ENCODE measurements around the gene GIMAP7. TPM values are rescaled to one million over a fixed set of nuclear protein-coding genes. Genes with fewer than 3 reads are reported as not detected.

GIMAP7 gene
- total and polyA plus RNA-seq, 2 experiments from 2014 or later, result not detected

DNA sequence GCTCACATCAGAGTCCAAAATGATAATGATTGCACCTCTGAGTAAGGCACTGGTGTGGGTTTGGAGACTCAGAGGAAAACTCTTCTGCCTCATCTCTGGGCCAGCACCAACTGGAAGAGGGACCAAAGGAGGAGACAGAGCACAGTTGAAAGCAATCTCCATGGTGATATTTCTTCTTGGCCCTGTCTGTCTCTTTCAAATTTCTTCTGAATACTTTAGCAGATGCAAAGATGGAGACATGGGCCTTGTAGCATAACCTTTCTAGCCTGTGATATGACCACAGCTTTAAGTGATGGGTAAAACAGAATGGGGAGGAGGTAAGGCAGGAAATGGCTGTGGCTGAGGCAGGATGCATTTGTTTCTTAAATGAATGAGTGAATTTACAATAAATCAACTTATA lies 12.2 kb upstream of the GIMAP7 start:
- H3K4me1 ChIP-seq (ENCODE audit: low read depth), result no peaks in the 10 kb centered on the region
- no peaks in the 10 kb centered on the region for H3K36me3 ChIP-seq
- H3K4me3 ChIP-seq, result no peak overlapping the region
- H3K27ac ChIP-seq, result no peak overlapping the region
- H3K9me3 ChIP-seq (ENCODE audit: low read depth), result no peaks in the 10 kb centered on the region
- DNase-seq (ENCODE audit: low read depth in 1 of 2, low spot score in 1 of 2), result no peak
- H3K27me3 ChIP-seq, result no peaks in the 10 kb centered on the region
- TF ChIP-seq, protein P1, sequence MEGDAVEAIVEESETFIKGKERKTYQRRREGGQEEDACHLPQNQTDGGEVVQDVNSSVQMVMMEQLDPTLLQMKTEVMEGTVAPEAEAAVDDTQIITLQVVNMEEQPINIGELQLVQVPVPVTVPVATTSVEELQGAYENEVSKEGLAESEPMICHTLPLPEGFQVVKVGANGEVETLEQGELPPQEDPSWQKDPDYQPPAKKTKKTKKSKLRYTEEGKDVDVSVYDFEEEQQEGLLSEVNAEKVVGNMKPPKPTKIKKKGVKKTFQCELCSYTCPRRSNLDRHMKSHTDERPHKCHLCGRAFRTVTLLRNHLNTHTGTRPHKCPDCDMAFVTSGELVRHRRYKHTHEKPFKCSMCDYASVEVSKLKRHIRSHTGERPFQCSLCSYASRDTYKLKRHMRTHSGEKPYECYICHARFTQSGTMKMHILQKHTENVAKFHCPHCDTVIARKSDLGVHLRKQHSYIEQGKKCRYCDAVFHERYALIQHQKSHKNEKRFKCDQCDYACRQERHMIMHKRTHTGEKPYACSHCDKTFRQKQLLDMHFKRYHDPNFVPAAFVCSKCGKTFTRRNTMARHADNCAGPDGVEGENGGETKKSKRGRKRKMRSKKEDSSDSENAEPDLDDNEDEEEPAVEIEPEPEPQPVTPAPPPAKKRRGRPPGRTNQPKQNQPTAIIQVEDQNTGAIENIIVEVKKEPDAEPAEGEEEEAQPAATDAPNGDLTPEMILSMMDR (IDR thresholded peaks at IDR 0.05; ENCODE audit: low read depth, low read length), result no peak

DNA sequence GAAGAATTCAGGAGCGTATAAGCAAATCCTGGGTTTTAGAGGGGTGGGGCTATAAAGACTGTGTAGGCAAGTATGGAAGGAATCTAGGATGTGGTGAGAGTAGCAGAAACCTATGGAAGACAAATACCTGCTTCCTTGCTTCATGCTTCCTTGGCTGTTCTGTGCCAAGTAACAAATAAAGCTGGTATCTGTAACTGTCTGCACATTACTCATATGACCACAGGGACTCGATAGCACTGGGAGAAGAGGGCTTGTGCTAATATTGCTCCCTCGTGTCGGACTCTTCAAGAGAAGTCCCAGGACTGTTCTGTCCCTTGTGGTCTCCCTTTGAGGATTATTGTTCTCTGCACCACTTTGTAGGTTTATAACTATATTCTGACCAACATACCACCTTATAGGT lies 11.5 kb upstream of the GIMAP7 start:
- Histone ChIP-seq H3K9me3 (ENCODE audit: low read depth) (no peaks in the 10 kb centered on the region), H3K27me3 (no peaks in the 10 kb centered on the region), H3K36me3 (no peaks in the 10 kb centered on the region), H3K4me1 (ENCODE audit: low read depth) (no peaks in the 10 kb centered on the region), H3K27ac (no peak overlapping the region), H3K4me3 (no peak overlapping the region)
- no peak for DNase-seq (ENCODE audit: low read depth in 1 of 2, low spot score in 1 of 2)
- TF ChIP-seq, protein P1 (IDR thresholded peaks at IDR 0.05; ENCODE audit: low read depth, low read length), result no peak

GRCh38 chr7:150503581-150503980 lies 11.1 kb upstream of the GIMAP7 start:
- Histone ChIP-seq H3K27me3 (no peaks in the 10 kb centered on the region), H3K4me3 (no peak overlapping the region), H3K9me3 (ENCODE audit: low read depth) (no peaks in the 10 kb centered on the region), H3K4me1 (ENCODE audit: low read depth) (no peaks in the 10 kb centered on the region), H3K36me3 (no peaks in the 10 kb centered on the region), H3K27ac (no peak overlapping the region)
- TF ChIP-seq, protein P1 (IDR thresholded peaks at IDR 0.05; ENCODE audit: low read depth, low read length), result no peak
- DNase-seq (ENCODE audit: low read depth in 1 of 2, low spot score in 1 of 2), result no peak

DNA sequence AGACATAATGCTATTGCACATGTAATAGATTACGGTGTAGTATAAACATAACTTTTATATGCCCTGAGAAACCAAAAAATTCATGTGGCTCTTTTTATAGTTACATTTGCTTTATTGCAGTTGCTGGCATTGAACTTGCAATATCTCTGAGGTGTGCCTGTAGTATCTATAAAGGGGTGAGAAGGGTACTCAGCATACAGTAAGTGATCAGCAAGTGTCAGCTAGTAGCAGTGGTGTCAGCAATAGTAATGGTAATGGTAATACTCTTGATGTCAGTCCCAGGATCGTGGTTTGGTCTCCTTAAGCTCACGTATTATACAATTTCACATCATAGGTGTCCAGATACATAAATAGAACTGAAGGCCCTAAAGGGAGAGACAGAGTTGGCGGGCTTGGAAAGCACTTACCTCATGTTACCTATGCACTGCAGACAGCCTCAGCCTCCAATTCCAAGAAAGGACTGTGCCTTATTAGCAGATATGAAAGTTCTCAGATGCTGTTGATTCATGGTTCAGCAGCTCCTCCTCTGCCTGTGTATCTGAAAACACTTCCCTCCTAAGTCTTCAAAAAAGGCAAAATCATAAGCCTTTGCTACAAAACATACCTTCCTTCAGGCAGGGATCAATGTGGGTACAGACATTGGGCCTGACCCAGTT lies 6.6 kb upstream of the GIMAP7 start:
- Histone ChIP-seq H3K36me3 (no peaks in the 10 kb centered on the region), H3K4me1 (ENCODE audit: low read depth) (no peaks in the 10 kb centered on the region), H3K9me3 (ENCODE audit: low read depth) (no peaks in the 10 kb centered on the region), H3K27ac (no peak overlapping the region), H3K27me3 (no peaks in the 10 kb centered on the region), H3K4me3 (no peak overlapping the region)
- no peak for DNase-seq (ENCODE audit: low read depth in 1 of 2, low spot score in 1 of 2)
- TF ChIP-seq, protein P1 (IDR thresholded peaks at IDR 0.05; ENCODE audit: low read depth, low read length), result no peak

- TF ChIP-seq, protein P1 (IDR thresholded peaks at IDR 0.05; ENCODE audit: low read depth, low read length), result no peak
- Histone ChIP-seq H3K4me1 (ENCODE audit: low read depth) (no peaks in the 10 kb centered on the region), H3K4me3 (no peak overlapping the region), H3K36me3 (no peaks in the 10 kb centered on the region), H3K27ac (no peak overlapping the region), H3K27me3 (no peaks in the 10 kb centered on the region), H3K9me3 (ENCODE audit: low read depth) (no peaks in the 10 kb centered on the region)
- DNase-seq (ENCODE audit: low read depth in 1 of 2, low spot score in 1 of 2), result no peak
Observed at GRCh38 chr7:150511048-150511447, 3.6 kb upstream of the GIMAP7 start.
